CD4-positive, alpha-beta T cell (primary cell): ENCODE results near the gene HSD17B13. TPM values are rescaled to one million over a fixed set of nuclear protein-coding genes. Genes with fewer than 3 reads are reported as not detected.

Source experiments
- ATAC-seq: fragments of 200-7000 bp; cut with Tn5 transposase; one replicate; pipeline ENCODE4 v1.10.0; 2022; ENCODE audit warnings: mild to moderate bottlenecking; ENCODE audit not compliant: poor library complexity
- CTCF ChIA-PET: fragments of 350-600 bp; sonication (Branson Sonifier 250); formaldehyde crosslinking; loops from one replicate; lab custom pipeline; 2021; ENCODE audit warnings: antibody characterized with exemption, inconsistent platforms; lab: Charles Lee
- POLR2A ChIA-PET: fragments of 350-600 bp; sonication (Branson Sonifier 250); formaldehyde crosslinking; loops from one replicate; lab custom pipeline; 2021; ENCODE audit warnings: antibody characterized with exemption, inconsistent platforms; lab: Charles Lee
- DNase-seq, 14 experiments: peaks; one replicate each; pipeline ENCODE4 v3.0.0-alpha.2; 2013 to 2020; ENCODE audit warnings: mixed read lengths in 2 of 14
- H3K27ac ChIP-seq, 2 donors: one replicate each; pipeline versions ENCODE4 v1.5.1 to v1.7.0; 2013; ENCODE audit warnings: low read length in 2 of 2, low read depth in 1 of 2, mild to moderate bottlenecking in 1 of 2
- H3K27me3 ChIP-seq, 2 experiments: 1 replicate in 1 of 2; 2 replicates in 1 of 2; pipeline versions ENCODE4 v1.6.1 to v1.7.0; 2013; ENCODE audit warnings: low read length in 2 of 2, control low read depth in 1 of 2, mild to moderate bottlenecking in 1 of 2, moderate library complexity in 1 of 2; ENCODE audit not compliant: insufficient read depth in 2 of 2, control insufficient read depth in 1 of 2
- H3K36me3 ChIP-seq: one replicate; pipeline ENCODE4 v1.6.1; 2013; ENCODE audit warnings: low read length, control low read depth; ENCODE audit not compliant: insufficient read depth
- H3K4me1 ChIP-seq: one replicate; pipeline ENCODE4 v1.6.1; 2013; ENCODE audit warnings: low read length, control low read depth; ENCODE audit not compliant: insufficient read depth
- H3K4me3 ChIP-seq: one replicate; pipeline ENCODE4 v1.5.1; 2013; ENCODE audit warnings: mild to moderate bottlenecking, low read length, moderate library complexity
- H3K9me3 ChIP-seq, 2 experiments: 1 replicate in 1 of 2; 2 replicates in 1 of 2; pipeline versions ENCODE4 v1.6.1 to v1.7.0; 2013; ENCODE audit warnings: low read length in 2 of 2, mild to moderate bottlenecking in 2 of 2, control low read depth in 1 of 2, moderate library complexity in 1 of 2; ENCODE audit not compliant: control insufficient read depth in 1 of 2, insufficient read depth in 1 of 2
- H3K27ac Mint-ChIP-seq: one replicate; pipeline ENCODE4 v1.8.0; 2020; ENCODE audit warnings: mixed read lengths
- H3K27me3 Mint-ChIP-seq: one replicate; pipeline ENCODE4 v1.8.0; 2021; ENCODE audit warnings: mixed read lengths
- H3K36me3 Mint-ChIP-seq: one replicate; pipeline ENCODE4 v1.8.0; 2021; ENCODE audit warnings: low read depth, mixed read lengths
- H3K4me1 Mint-ChIP-seq: one replicate; pipeline ENCODE4 v1.8.0; 2021; ENCODE audit warnings: low read depth, mixed read lengths
- H3K4me3 Mint-ChIP-seq: one replicate; pipeline ENCODE4 v1.8.0; 2020; ENCODE audit warnings: mild to moderate bottlenecking, mixed read lengths
- H3K9me3 Mint-ChIP-seq: one replicate; pipeline ENCODE4 v1.8.0; 2020; ENCODE audit warnings: mixed read lengths
- CTCF ChIP-seq: fragments of 200-600 bp; IDR thresholded peaks from one replicate; pipeline ENCODE4 v1.8.0; 2022; ENCODE audit warnings: antibody characterized with exemption, mild to moderate bottlenecking
- intact Hi-C, 2 experiments: fragments of 100-400 bp; cut with DNase I in 1 of 2; cut with micrococcal nuclease in 1 of 2; formaldehyde crosslinking; loops; one replicate each; pipeline versions ENCODE4 v1.15.1 to v1.9.0; 2023 to 2025; cut with DNase I, micrococcal nuclease
- microRNA-seq: library from miRNA; unstranded; fragments of <30 nt; microRNA quantifications from one replicate; pipeline ENCODE4 v1.2.0, GENCODE V29; 2021; ENCODE audit warnings: borderline microRNAs expressed, borderline replicate concordance
- total RNA-seq, 174 experiments: library from RNA in 2 of 174; stranded (reverse) in 2 of 174; gene quantifications; one replicate each; pipeline ENCODE4 v1.2.3 and lab custom pipeline; 2021 to 2026

Gene HSD17B13
- total RNA-seq, 2 experiments from 2014 or later, result 0.17 to 0.27 TPM

GRCh38 chr4:87255755-87256154, 66.9 kb downstream of the HSD17B13 start:
- no peak for TF ChIP-seq CTCF
- Histone ChIP-seq H3K36me3 (no peaks in the 10 kb centered on the region), H3K27ac (no peak overlapping the region), H3K4me3 (no peak overlapping the region), H3K27me3 (peaks cover 0 to 2% of the 10 kb centered on the region in 2 experiments), H3K9me3 (peaks cover 0 to 6% of the 10 kb centered on the region in 2 experiments), H3K4me1 (no peaks in the 10 kb centered on the region)
- intact Hi-C loops, result no loop called here
- H3K27me3 Mint-ChIP-seq, result peaks cover 6% of the 10 kb centered on the region
- DNase-seq (no peak), ATAC-seq (no peak)
- H3K36me3 Mint-ChIP-seq, result no peaks in the 10 kb centered on the region
- H3K27ac Mint-ChIP-seq, result no peak overlapping the region
- CTCF ChIA-PET, result interaction anchor here (0.6 kb wide), 1 partner anchor 10 kb away, joined by 3 read pairs; no protein-coding TSS in a partner anchor
- H3K4me1 Mint-ChIP-seq, result no peaks in the 10 kb centered on the region
- no peak overlapping the region for H3K4me3 Mint-ChIP-seq
- peaks cover 5% of the 10 kb centered on the region for H3K9me3 Mint-ChIP-seq
- POLR2A ChIA-PET, result no interaction called here

Small RNA genes lying within 50 kb of the gene (microRNA-seq; reads per million reads assigned to microRNA genes)
- gene MIR5705, result not detected

Other genes starting within 250 kb of the HSD17B13 start
- 1 to 10 TPM; 6.3 to 7.0 TPM for gene KLHL8, start 102.3 kb downstream of the HSD17B13 start, total RNA-seq
- gene HSD17B11, start 68.3 kb upstream of the HSD17B13 start, total RNA-seq, result 10 to 100 TPM; 34.9 to 36.5 TPM
- 1 to 10 TPM; 4.4 to 4.8 TPM for gene NUDT9, start 99.7 kb upstream of the HSD17B13 start, total RNA-seq
- gene SPARCL1, start 206.5 kb upstream of the HSD17B13 start, total RNA-seq, result not detected